SK-N-SH (cell line): ENCODE results near the gene CREB5. TPM values are rescaled to one million over a fixed set of nuclear protein-coding genes. Genes with fewer than 3 reads are reported as not detected.

Experiments
- CTCF ChIA-PET: fragments of 300-600, 350-600 bp; formaldehyde crosslinking; extraction: SDS; loops from one replicate; lab custom pipeline; 2021; lab: Yijun Ruan, JAX
- POLR2A ChIA-PET: fragments of 350-600 bp; sonication (Branson Sonifier 250); formaldehyde crosslinking; extraction: SDS; loops from one replicate; lab custom pipeline; 2020; ENCODE audit warnings: antibody characterized with exemption, inconsistent platforms; lab: Yijun Ruan, JAX
- DNase-seq: peaks from one replicate; pipeline ENCODE4 v3.0.0; 2012
- H2AFZ ChIP-seq: fragments of 200-600 bp; sonication (generic); 2 replicates; pipeline ENCODE4 v1.8.1; 2016; ENCODE audit warnings: antibody characterized with exemption, mild to moderate bottlenecking, low read depth
- H3F3A ChIP-seq: fragments of 200-600 bp; sonication (generic); replicated peaks from 2 replicates; pipeline ENCODE3; 2016; ENCODE audit warnings: antibody characterized with exemption, mild to moderate bottlenecking; ENCODE audit not compliant: insufficient read depth
- H3K27ac ChIP-seq, 2 experiments: fragments of 200-500 bp in 1 of 2; fragments of 200-600 bp in 1 of 2; sonication (Bioruptor generic) in 1 of 2; sonication (generic), shearing (Covaris generic) in 1 of 2; 2 replicates each; pipeline versions ENCODE4 v1.5.1 to v1.6.1; 2014 to 2016; ENCODE audit warnings: low read depth in 2 of 2, inconsistent platforms in 1 of 2, low read length in 1 of 2, mild to moderate bottlenecking in 1 of 2, mixed read lengths in 1 of 2
- H3K27me3 ChIP-seq: fragments of 200-600 bp; sonication (generic), shearing (Covaris generic); 2 replicates; pipeline ENCODE4 v1.6.1; 2016; ENCODE audit warnings: mixed run types; ENCODE audit not compliant: insufficient read depth
- H3K36me3 ChIP-seq, 2 experiments: fragments of 200-500 bp in 1 of 2; fragments of 200-600 bp in 1 of 2; sonication (Bioruptor generic) in 1 of 2; sonication (generic) in 1 of 2; replicated peaks in 1 of 2; 2 replicates each; pipeline versions ENCODE3 to v1.5.1; 2014 to 2016; ENCODE audit warnings: low read length in 1 of 2, mild to moderate bottlenecking in 1 of 2; ENCODE audit not compliant: insufficient read depth in 2 of 2, control insufficient read depth in 1 of 2
- H3K4me1 ChIP-seq, 2 experiments: fragments of 200-500 bp in 1 of 2; fragments of 200-600 bp in 1 of 2; sonication (Bioruptor generic) in 1 of 2; sonication (generic), shearing (Covaris generic) in 1 of 2; 2 replicates each; pipeline versions ENCODE4 v1.5.1 to v1.6.1; 2014 to 2016; ENCODE audit warnings: low read depth in 1 of 2, low read length in 1 of 2, mixed run types in 1 of 2; ENCODE audit not compliant: insufficient read depth in 2 of 2, control insufficient read depth in 1 of 2
- H3K4me2 ChIP-seq: fragments of 200-600 bp; sonication (generic), shearing (Covaris generic); 2 replicates; pipeline ENCODE4 v1.6.1; 2017; ENCODE audit warnings: mixed run types
- H3K4me3 ChIP-seq, 2 experiments: fragments of 200-500 bp in 1 of 2; fragments of 200-600 bp in 1 of 2; sonication (Bioruptor generic) in 1 of 2; sonication (generic), shearing (Covaris generic) in 1 of 2; 2 replicates each; pipeline versions ENCODE4 v1.5.1 to v1.8.1; 2014 to 2016; ENCODE audit warnings: low read depth in 2 of 2, inconsistent platforms in 1 of 2, low read length in 1 of 2, mild to moderate bottlenecking in 1 of 2, mixed read lengths in 1 of 2, moderate library complexity in 1 of 2
- H3K79me2 ChIP-seq: fragments of 200-600 bp; sonication (generic); 2 replicates; pipeline ENCODE4 v1.8.1; 2017; ENCODE audit warnings: mild to moderate bottlenecking; ENCODE audit not compliant: insufficient read depth
- H3K9ac ChIP-seq: fragments of 200-600 bp; sonication (generic); 2 replicates; pipeline ENCODE4 v1.6.1; 2017; ENCODE audit warnings: mixed run types
- H3K9me2 ChIP-seq: fragments of 200-600 bp; sonication (generic); 2 replicates; pipeline ENCODE4 v1.6.1; 2017; ENCODE audit warnings: mixed run types
- H3K9me3 ChIP-seq: fragments of 200-600 bp; sonication (generic); 2 replicates; pipeline ENCODE4 v1.6.1; 2017; ENCODE audit warnings: mixed run types, mild to moderate bottlenecking, moderate library complexity
- H4K20me1 ChIP-seq: fragments of 200-600 bp; sonication (generic); 2 replicates; pipeline ENCODE4 v1.6.1; 2017; ENCODE audit warnings: mild to moderate bottlenecking, mixed run types; ENCODE audit not compliant: insufficient read depth
- ELF1 ChIP-seq: IDR thresholded peaks from 2 replicates; pipeline ENCODE4 v1.4.0; 2012
- EZH2phosphoT487 ChIP-seq: fragments of 200-600 bp; sonication (generic); IDR thresholded peaks from 2 replicates; pipeline ENCODE4 v1.6.1; 2017; ENCODE audit warnings: low read depth, mixed run types, mild to moderate bottlenecking, antibody characterized with exemption, moderate library complexity, borderline replicate concordance
- FOSL2 ChIP-seq: IDR thresholded peaks from 2 replicates; pipeline ENCODE4 v1.4.0; 2012; ENCODE audit warnings: low read depth, mild to moderate bottlenecking, moderate library complexity, borderline replicate concordance
- FOXJ3 ChIP-seq: sonication (generic); formaldehyde crosslinking; IDR thresholded peaks from 2 replicates; pipeline ENCODE4 v1.5.1; 2020; ENCODE audit warnings: mild to moderate bottlenecking, missing genetic modification reagents
- IRF3 ChIP-seq: fragments of 150-350 bp; IDR thresholded peaks from 2 replicates; pipeline ENCODE4 v1.6.1; 2016; ENCODE audit warnings: mild to moderate bottlenecking, low read depth, low read length
- MEF2A ChIP-seq: IDR thresholded peaks from 2 replicates; pipeline ENCODE4 v1.4.0; 2012; ENCODE audit warnings: low read depth, borderline replicate concordance
- MXI1 ChIP-seq: IDR thresholded peaks from 2 replicates; pipeline ENCODE4 v1.6.1; 2012; ENCODE audit warnings: mild to moderate bottlenecking, low read depth, low read length, improper control_type of control experiment
- NRF1 ChIP-seq: IDR thresholded peaks from 2 replicates; pipeline ENCODE4 v1.6.1; 2012; ENCODE audit warnings: low read depth, mild to moderate bottlenecking, low read length
- PBX3 ChIP-seq: IDR thresholded peaks from 2 replicates; pipeline ENCODE4; 2012
- POLR2AphosphoS5 ChIP-seq: IDR thresholded peaks from 2 replicates; pipeline ENCODE4 v1.6.1; 2012; ENCODE audit warnings: low read depth, low read length
- RAD21 ChIP-seq: IDR thresholded peaks from 2 replicates; pipeline ENCODE4 v1.6.1; 2012; ENCODE audit warnings: mild to moderate bottlenecking, low read length
- RCOR1 ChIP-seq: fragments of 150-350 bp; IDR thresholded peaks from 2 replicates; pipeline ENCODE4 v1.6.1; 2017; ENCODE audit warnings: antibody characterized with exemption, low read length
- REST ChIP-seq: IDR thresholded peaks from 2 replicates; pipeline ENCODE4 v1.6.1; 2012; ENCODE audit warnings: mild to moderate bottlenecking, low read depth, low read length, moderate library complexity
- RFX5 ChIP-seq: IDR thresholded peaks from 2 replicates; pipeline ENCODE4 v1.6.1; 2012; ENCODE audit warnings: mild to moderate bottlenecking, improper control_type of control experiment, low read length
- SMC3 ChIP-seq: IDR thresholded peaks from 2 replicates; pipeline ENCODE4 v1.6.1; 2012; ENCODE audit warnings: low read depth, low read length, improper control_type of control experiment
- TEAD4 ChIP-seq: IDR thresholded peaks from 2 replicates; pipeline ENCODE4 v1.4.0; 2012; ENCODE audit warnings: mild to moderate bottlenecking, borderline replicate concordance; ENCODE audit not compliant: insufficient read depth
- USF2 ChIP-seq: fragments of 150-350 bp; IDR thresholded peaks from 2 replicates; pipeline ENCODE4 v1.6.1; 2017; ENCODE audit warnings: antibody characterized with exemption, low read length, low read depth, borderline replicate concordance
- WGBS: methylation state at CpG from one replicate; pipeline ENCODE4 v1.1.6; 2017; ENCODE audit warnings: low lambda C conversion rate; 5-methylcytosine and 5-hydroxymethylcytosine counted together
- polyA plus RNA-seq, 3 experiments: library from polyadenylated mRNA; depleted of rRNA; stranded (reverse); fragments of >200 nt; gene quantifications; 2 replicates each; pipeline ENCODE4 v1.2.3, GENCODE V29; 2012
- TF ChIP-seq, protein P1 (sequence below): fragments of 200-600 bp; sonication (generic); IDR thresholded peaks from 2 replicates; pipeline ENCODE4 v1.6.1; 2017; ENCODE audit warnings: antibody characterized with exemption, mild to moderate bottlenecking, moderate library complexity

CREB5 gene
- polyA plus RNA-seq, 1 of the 3 experiments (the other 2 are of a cell fraction): 19.3 TPM

DNA sequence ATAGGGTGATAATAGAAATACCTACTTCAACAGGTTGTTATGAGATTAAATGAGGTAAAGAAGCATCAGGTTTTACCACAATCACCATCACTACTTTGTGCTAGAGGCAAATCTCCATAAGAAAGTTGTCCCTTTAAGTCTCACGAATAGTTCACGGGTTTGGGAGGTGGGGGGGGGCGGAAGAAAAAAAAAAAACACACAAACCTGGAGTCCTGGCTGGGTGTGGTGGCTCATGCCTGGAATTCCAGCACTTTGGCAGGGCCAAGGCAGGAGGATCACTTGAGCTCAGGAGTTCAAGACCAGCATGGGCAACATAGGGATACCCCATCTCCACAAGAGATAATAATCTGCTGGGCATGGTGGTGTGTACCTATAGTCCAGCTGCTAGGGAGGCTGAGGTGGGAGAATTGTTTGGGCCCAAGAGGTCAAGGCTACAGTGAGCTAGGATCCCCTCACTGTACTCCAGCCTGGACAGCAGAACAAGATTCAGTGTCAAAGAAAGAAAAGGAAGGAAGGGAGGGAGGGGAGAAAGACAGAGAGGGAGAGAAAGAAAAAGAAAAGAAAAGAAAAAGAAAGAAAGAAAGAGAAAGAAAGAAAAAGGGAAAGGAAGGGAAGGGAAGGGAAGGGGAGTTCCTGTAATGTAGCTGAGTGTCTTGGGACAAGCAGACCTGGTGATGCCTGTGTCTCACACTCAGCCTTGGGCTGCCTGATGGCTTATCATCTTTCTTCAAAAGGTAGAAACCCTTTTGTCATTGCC is 231.4 kb downstream of the CREB5 start:
- no peak overlapping the region for H3K4me3 ChIP-seq
- H3K9ac ChIP-seq: no peak overlapping the region
- H3K4me1 ChIP-seq: no peaks in the 10 kb centered on the region
- WGBS: 58% methylated on average over 3 of the region's 3 CpGs
- H3K9me2 ChIP-seq: no peaks in the 10 kb centered on the region
- H3K27me3 ChIP-seq: peaks cover 4% of the 10 kb centered on the region
- CTCF ChIA-PET: interaction anchor here (0.9 to 2.0 kb wide), 5 partner anchors 10 to 255 kb away, joined by 3 to 6 read pairs (median 3); no protein-coding TSS in a partner anchor
- TF ChIP-seq ELF1 (no peak), FOSL2 (no peak)
- no peak for DNase-seq
- H3K36me3 ChIP-seq: no peaks in the 10 kb centered on the region
- no peak overlapping the region for H3K4me2 ChIP-seq
- no peaks in the 10 kb centered on the region for H3K9me3 ChIP-seq
- H3F3A ChIP-seq: no peaks in the 10 kb centered on the region
- H3K79me2 ChIP-seq: no peaks in the 10 kb centered on the region
- H4K20me1 ChIP-seq: no peaks in the 10 kb centered on the region
- H2AFZ ChIP-seq: no peak overlapping the region
- H3K27ac ChIP-seq: no peak overlapping the region
- POLR2A ChIA-PET: no interaction called here

DNA sequence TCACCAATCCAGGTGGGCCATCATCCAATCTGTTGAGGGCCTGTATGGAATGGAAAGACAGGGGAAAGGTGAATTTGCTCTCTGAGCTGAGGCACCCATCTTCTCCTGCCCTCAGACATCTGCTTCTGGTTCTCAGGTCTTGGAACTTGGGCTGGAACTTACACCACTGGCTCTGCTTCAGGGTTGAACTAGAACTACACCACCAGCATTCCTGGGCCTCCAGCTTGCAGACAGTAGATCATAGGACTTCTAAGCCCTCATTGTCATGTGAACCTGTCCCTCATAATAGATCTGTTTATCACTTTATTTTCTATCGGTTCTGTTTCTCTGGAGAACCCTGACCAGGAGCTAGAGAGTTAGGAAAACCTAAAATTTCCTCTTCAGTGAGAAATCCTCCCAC is 233.5 kb downstream of the CREB5 start:
- no peak for DNase-seq
- CTCF ChIA-PET: interaction anchor here (1.0 to 2.2 kb wide), 7 partner anchors 8 to 347 kb away, joined by 3 to 8 read pairs (median 4); no protein-coding TSS in a partner anchor
- POLR2A ChIA-PET: no interaction called here
- TF ChIP-seq RCOR1 (no peak), IRF3 (no peak), RAD21 (no peak), USF2 (no peak), REST (no peak), NRF1 (no peak), EZH2phosphoT487 (no peak), RFX5 (no peak), FOXJ3 (CRISPR knock-in tag) (no peak), POLR2AphosphoS5 (no peak), SMC3 (no peak), MXI1 (no peak), MEF2A (no peak), PBX3 (no peak), TEAD4 (no peak)
- TF ChIP-seq, protein P1, sequence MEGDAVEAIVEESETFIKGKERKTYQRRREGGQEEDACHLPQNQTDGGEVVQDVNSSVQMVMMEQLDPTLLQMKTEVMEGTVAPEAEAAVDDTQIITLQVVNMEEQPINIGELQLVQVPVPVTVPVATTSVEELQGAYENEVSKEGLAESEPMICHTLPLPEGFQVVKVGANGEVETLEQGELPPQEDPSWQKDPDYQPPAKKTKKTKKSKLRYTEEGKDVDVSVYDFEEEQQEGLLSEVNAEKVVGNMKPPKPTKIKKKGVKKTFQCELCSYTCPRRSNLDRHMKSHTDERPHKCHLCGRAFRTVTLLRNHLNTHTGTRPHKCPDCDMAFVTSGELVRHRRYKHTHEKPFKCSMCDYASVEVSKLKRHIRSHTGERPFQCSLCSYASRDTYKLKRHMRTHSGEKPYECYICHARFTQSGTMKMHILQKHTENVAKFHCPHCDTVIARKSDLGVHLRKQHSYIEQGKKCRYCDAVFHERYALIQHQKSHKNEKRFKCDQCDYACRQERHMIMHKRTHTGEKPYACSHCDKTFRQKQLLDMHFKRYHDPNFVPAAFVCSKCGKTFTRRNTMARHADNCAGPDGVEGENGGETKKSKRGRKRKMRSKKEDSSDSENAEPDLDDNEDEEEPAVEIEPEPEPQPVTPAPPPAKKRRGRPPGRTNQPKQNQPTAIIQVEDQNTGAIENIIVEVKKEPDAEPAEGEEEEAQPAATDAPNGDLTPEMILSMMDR: no peak

More for the DNA sequence above, 233.5 kb downstream of the CREB5 start:
- no peaks in the 10 kb centered on the region for H3K79me2 ChIP-seq
- no peaks in the 10 kb centered on the region for H3K9me2 ChIP-seq
- no peak overlapping the region for H3K27ac ChIP-seq
- 43% methylated on average over 1 of the region's 1 CpG for WGBS
- H3K4me1 ChIP-seq: no peaks in the 10 kb centered on the region
- no peak overlapping the region for H3K9ac ChIP-seq
- no peaks in the 10 kb centered on the region for H3F3A ChIP-seq
- H3K4me3 ChIP-seq: no peak overlapping the region
- peaks cover 4% of the 10 kb centered on the region; the same call in 1 of the 2 replicates for H3K27me3 ChIP-seq
- H3K36me3 ChIP-seq: no peaks in the 10 kb centered on the region
- no peak overlapping the region for H3K4me2 ChIP-seq
- H3K9me3 ChIP-seq: no peaks in the 10 kb centered on the region
- no peaks in the 10 kb centered on the region for H4K20me1 ChIP-seq
- H2AFZ ChIP-seq: no peak overlapping the region
